Measurements from ENCODE around the gene COL21A1.
A peak's percentile ranks its signal among the peaks of the same experiment; 100 is the strongest.

Gene COL21A1

GRCh38 chr6:56211724-56212123, 35.7 kb downstream of the COL21A1 start:
- no peak for TF ChIP-seq CTCF (IDR thresholded peaks at IDR 0.05; ENCODE audit: low read depth, low read length)
- H3K4me3 ChIP-seq (replicated peaks in 1 of 2; ENCODE audit: low read depth in 2 of 2, low read length in 2 of 2) = no peak overlapping the region
- DNase-seq (ENCODE audit: low read depth in 2 of 2) = no peak

GRCh38 chr6:56204134-56204533, 43.2 kb downstream of the COL21A1 start:
- H3K4me3 ChIP-seq (replicated peaks in 1 of 2; ENCODE audit: low read depth in 2 of 2, low read length in 2 of 2) = no peak overlapping the region
- no peak for DNase-seq (ENCODE audit: low read depth in 2 of 2)
- no peak for TF ChIP-seq CTCF (IDR thresholded peaks at IDR 0.05; ENCODE audit: low read depth, low read length)

GRCh38 chr6:56199956-56200355, 47.4 kb downstream of the COL21A1 start:
- no peak for TF ChIP-seq CTCF (IDR thresholded peaks at IDR 0.05; ENCODE audit: low read depth, low read length)
- H3K4me3 ChIP-seq (replicated peaks in 1 of 2; ENCODE audit: low read depth in 2 of 2, low read length in 2 of 2) = no peak overlapping the region
- DNase-seq (ENCODE audit: low read depth in 2 of 2) = peak in 1 of 2 donors; percentile 69

- TF ChIP-seq CTCF (IDR thresholded peaks at IDR 0.05; ENCODE audit: low read depth, low read length) = no peak
- no peak overlapping the region for H3K4me3 ChIP-seq (replicated peaks in 1 of 2; ENCODE audit: low read depth in 2 of 2, low read length in 2 of 2)
- peak; percentile 8 to 63 for DNase-seq (ENCODE audit: low read depth in 2 of 2)
These were observed 53.5 kb downstream of the COL21A1 start for GRCh38 chr6:56193846-56194245.

- no peak for DNase-seq (ENCODE audit: low read depth in 2 of 2)
- no peak for TF ChIP-seq CTCF (IDR thresholded peaks at IDR 0.05; ENCODE audit: low read depth, low read length)
- no peak overlapping the region for H3K4me3 ChIP-seq (replicated peaks in 1 of 2; ENCODE audit: low read depth in 2 of 2, low read length in 2 of 2)
These were observed 59.0 kb downstream of the COL21A1 start for GRCh38 chr6:56188429-56188828.

- H3K4me3 ChIP-seq (replicated peaks in 1 of 2; ENCODE audit: low read depth in 2 of 2, low read length in 2 of 2) = no peak overlapping the region
- no peak for TF ChIP-seq CTCF (IDR thresholded peaks at IDR 0.05; ENCODE audit: low read depth, low read length)
- DNase-seq (ENCODE audit: low read depth in 2 of 2) = no peak
These were observed 59.7 kb downstream of the COL21A1 start for GRCh38 chr6:56187686-56188085.

GRCh38 chr6:56176741-56177140, 70.6 kb downstream of the COL21A1 start:
- no peak for DNase-seq (ENCODE audit: low read depth in 2 of 2)
- no peak overlapping the region for H3K4me3 ChIP-seq (replicated peaks in 1 of 2; ENCODE audit: low read depth in 2 of 2, low read length in 2 of 2)
- TF ChIP-seq CTCF (IDR thresholded peaks at IDR 0.05; ENCODE audit: low read depth, low read length) = no peak

Measured in cardiac fibroblast (primary cell).